Ramos (cell line): ENCODE results near the gene NFASC.

Experiments used
- in situ Hi-C: fragments of 300-500 bp; cut with MboI; formaldehyde crosslinking; loops from one replicate; pipeline ENCODE4 v1.14.3; 2022; ENCODE audit warnings: low sequenced_read_pairs; ENCODE audit not compliant: unreplicated experiment

The NFASC gene

GRCh38 chr1:205069371-205070125 lies 198.9 kb downstream of the NFASC start:
- in situ Hi-C loops, result no loop called here

- in situ Hi-C loops, result no loop called here
These were observed 200.4 kb downstream of the NFASC start for GRCh38 chr1:205071028-205071409.

GRCh38 chr1:205071801-205072200 lies 201.1 kb downstream of the NFASC start:
- in situ Hi-C loops, result no loop called here

GRCh38 chr1:205072286-205072685 lies 201.6 kb downstream of the NFASC start:
- in situ Hi-C loops, result no loop called here
